GM18520 (cell line): Measurements from ENCODE around the gene GHRHR.

ENCODE experiments used
- ATAC-seq: cut with Tn5 transposase; IDR thresholded peaks from one replicate; pipeline ENCODE4 v1.9.1; 2021; ENCODE audit not compliant: unreplicated experiment

Gene GHRHR

GRCh38 chr7:30965883-30966282 lies 2.1 kb downstream of the GHRHR start:
- ATAC-seq = no peak

GRCh38 chr7:30968294-30968693 lies 4.5 kb downstream of the GHRHR start:
- ATAC-seq = no peak

GRCh38 chr7:30968747-30969603 lies 5.2 kb downstream of the GHRHR start:
- ATAC-seq = no peak

- no peak for ATAC-seq
These were observed 5.8 kb downstream of the GHRHR start for GRCh38 chr7:30969604-30969970.

- no peak for ATAC-seq
These were observed 6.3 kb downstream of the GHRHR start for GRCh38 chr7:30970074-30970473.

GRCh38 chr7:30970594-30971094 lies 6.9 kb downstream of the GHRHR start:
- ATAC-seq = no peak

GRCh38 chr7:30971440-30971839 lies 7.7 kb downstream of the GHRHR start:
- ATAC-seq = no peak

GRCh38 chr7:30971840-30972563 lies 8.2 kb downstream of the GHRHR start:
- ATAC-seq = no peak

- no peak for ATAC-seq
These were observed 9.5 kb downstream of the GHRHR start for GRCh38 chr7:30973292-30973691.

- no peak for ATAC-seq
These were observed 10.2 kb downstream of the GHRHR start for GRCh38 chr7:30973791-30974604.

- ATAC-seq = peak; percentile 89
These were observed 11.0 kb downstream of the GHRHR start for GRCh38 chr7:30974605-30975255.

GRCh38 chr7:30975256-30975899 lies 11.6 kb downstream of the GHRHR start:
- ATAC-seq = no peak

- ATAC-seq = no peak
These were observed 12.6 kb downstream of the GHRHR start for GRCh38 chr7:30976381-30976780.

GRCh38 chr7:30977222-30977621 lies 13.5 kb downstream of the GHRHR start:
- ATAC-seq = no peak

GRCh38 chr7:30977896-30978564 lies 14.3 kb downstream of the GHRHR start:
- no peak for ATAC-seq

- no peak for ATAC-seq
These were observed 15.3 kb downstream of the GHRHR start for GRCh38 chr7:30979027-30979426.

GRCh38 chr7:30980194-30980593 lies 16.4 kb downstream of the GHRHR start:
- ATAC-seq = no peak

- ATAC-seq = no peak
These were observed 17.0 kb downstream of the GHRHR start for GRCh38 chr7:30980751-30981150.

- ATAC-seq = peak; percentile 80
These were observed 19.5 kb downstream of the GHRHR start for GRCh38 chr7:30983042-30983913.
